Lung (tissue), 12 donors: ENCODE measurements around the gene RSPRY1. TPM values are rescaled to one million over a fixed set of nuclear protein-coding genes. Genes with fewer than 3 reads are reported as not detected.
"Not testable (repeated sequence)": the region's sequence is repeated elsewhere in the genome, so short reads cannot be mapped to it uniquely, and the experiment has no call there.

Source experiments
- ATAC-seq: fragments of 200-7000 bp; cut with Tn5 transposase; one replicate; pipeline ENCODE4 v1.9.1; 2020; ENCODE audit warnings: moderate number of reproducible peaks; ENCODE audit not compliant: insufficient read depth, low FRiP score
- DNase-seq, 3 donors: peaks; one replicate each; pipeline ENCODE4 v3.0.0-alpha.2; 2013 to 2017
- H3K27ac ChIP-seq, 2 donors: one replicate each; pipeline ENCODE4 v1.5.1; 2013; ENCODE audit warnings: mild to moderate bottlenecking in 2 of 2, moderate library complexity in 2 of 2, control low read depth in 1 of 2, inconsistent platforms in 1 of 2, low read depth in 1 of 2, low read length in 1 of 2
- H3K27me3 ChIP-seq, 3 donors: one replicate each; pipeline ENCODE4 v1.5.1; 2013; ENCODE audit warnings: low read length in 2 of 3; ENCODE audit not compliant: control insufficient read depth in 3 of 3, insufficient read depth in 3 of 3
- H3K36me3 ChIP-seq, 4 donors: one replicate each; pipeline ENCODE4 v1.5.1; 2013; ENCODE audit warnings: low read length in 4 of 4, mild to moderate bottlenecking in 1 of 4, moderate library complexity in 1 of 4; ENCODE audit not compliant: control insufficient read depth in 4 of 4, insufficient read depth in 4 of 4
- H3K4me1 ChIP-seq, 5 donors: one replicate each; pipeline ENCODE4 v1.5.1; 2013; ENCODE audit warnings: low read length in 5 of 5, mild to moderate bottlenecking in 2 of 5, moderate library complexity in 1 of 5; ENCODE audit not compliant: control insufficient read depth in 5 of 5, insufficient read depth in 5 of 5
- H3K4me3 ChIP-seq: one replicate; pipeline ENCODE4 v1.5.1; 2013; ENCODE audit warnings: mild to moderate bottlenecking, control low read depth, moderate library complexity
- H3K9ac ChIP-seq, 2 donors: one replicate each; pipeline ENCODE4 v1.5.1; 2013; ENCODE audit warnings: low read length in 2 of 2, control low read depth in 1 of 2; ENCODE audit not compliant: insufficient read depth in 1 of 2
- H3K9me3 ChIP-seq, 4 donors: one replicate each; pipeline ENCODE4 v1.5.1; 2013; ENCODE audit warnings: low read length in 3 of 4, mild to moderate bottlenecking in 1 of 4, moderate library complexity in 1 of 4; ENCODE audit not compliant: control insufficient read depth in 4 of 4, insufficient read depth in 3 of 4
- WGBS, 2 donors: extraction: QIAGEN DNeasy Blood & Tissue Kit; methylation state at CpG; one replicate each; pipeline ENCODE4 v1.1.7; 2013; 5-methylcytosine and 5-hydroxymethylcytosine counted together
- polyA plus RNA-seq, 2 donors: library from polyadenylated mRNA; stranded (reverse); fragments of 200-250 nt; gene quantifications; one replicate each; pipeline ENCODE4 v1.2.1, GENCODE V29; 2013
- total RNA-seq, 2 donors: library from RNA; depleted of rRNA in 1 of 2; stranded (reverse); fragments of >200 nt in 1 of 2; gene quantifications; one replicate each; pipeline ENCODE4 v1.2.1, GENCODE V29; 2014 to 2021
- TF ChIP-seq, protein P1 (sequence below): IDR thresholded peaks from 2 replicates; pipeline ENCODE4 v1.5.1; 2012; ENCODE audit warnings: mild to moderate bottlenecking; ENCODE audit errors: control extremely low read depth, extremely low read depth
- donor health status: control.
- donor health status: control.
- donor health status: Bipolar disorder and iron deficiency.
- donor health status: healthy.
- donor health status: DM: yes; HTN: yes; CAD: no.

The RSPRY1 gene
- total and polyA plus RNA-seq, 4 donors = 10.5 to 71.7 (median 25.2) TPM

- no peaks in the 10 kb centered on the region for H3K27me3 ChIP-seq
- peak overlapping the region in 1 of 2 donors; percentile 45 for H3K27ac ChIP-seq
- WGBS, 2 donors = 87 to 96% methylated on average over 5 of the region's 5 CpGs
- H3K36me3 ChIP-seq = no peaks in the 10 kb centered on the region
- no peaks in the 10 kb centered on the region for H3K9me3 ChIP-seq
- no peak for ATAC-seq
- no peak overlapping the region for H3K9ac ChIP-seq
- no peak for DNase-seq
- TF ChIP-seq, protein P1, sequence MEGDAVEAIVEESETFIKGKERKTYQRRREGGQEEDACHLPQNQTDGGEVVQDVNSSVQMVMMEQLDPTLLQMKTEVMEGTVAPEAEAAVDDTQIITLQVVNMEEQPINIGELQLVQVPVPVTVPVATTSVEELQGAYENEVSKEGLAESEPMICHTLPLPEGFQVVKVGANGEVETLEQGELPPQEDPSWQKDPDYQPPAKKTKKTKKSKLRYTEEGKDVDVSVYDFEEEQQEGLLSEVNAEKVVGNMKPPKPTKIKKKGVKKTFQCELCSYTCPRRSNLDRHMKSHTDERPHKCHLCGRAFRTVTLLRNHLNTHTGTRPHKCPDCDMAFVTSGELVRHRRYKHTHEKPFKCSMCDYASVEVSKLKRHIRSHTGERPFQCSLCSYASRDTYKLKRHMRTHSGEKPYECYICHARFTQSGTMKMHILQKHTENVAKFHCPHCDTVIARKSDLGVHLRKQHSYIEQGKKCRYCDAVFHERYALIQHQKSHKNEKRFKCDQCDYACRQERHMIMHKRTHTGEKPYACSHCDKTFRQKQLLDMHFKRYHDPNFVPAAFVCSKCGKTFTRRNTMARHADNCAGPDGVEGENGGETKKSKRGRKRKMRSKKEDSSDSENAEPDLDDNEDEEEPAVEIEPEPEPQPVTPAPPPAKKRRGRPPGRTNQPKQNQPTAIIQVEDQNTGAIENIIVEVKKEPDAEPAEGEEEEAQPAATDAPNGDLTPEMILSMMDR = no peak
- H3K4me3 ChIP-seq = no peak overlapping the region
- H3K4me1 ChIP-seq = peaks cover 0 to 18% (median 0%) of the 10 kb centered on the region in 5 donors
Measured at GRCh38 chr16:57271867-57272495, 85.9 kb downstream of the RSPRY1 start.

GRCh38 chr16:57273359-57273758 lies 87.2 kb downstream of the RSPRY1 start:
- Histone ChIP-seq H3K9me3 (no peaks in the 10 kb centered on the region), H3K36me3 (no peaks in the 10 kb centered on the region), H3K4me1 (peaks cover 0 to 23% (median 0%) of the 10 kb centered on the region in 5 donors), H3K4me3 (no peak overlapping the region), H3K27me3 (no peaks in the 10 kb centered on the region), H3K9ac (no peak overlapping the region), H3K27ac (no peak overlapping the region)
- ATAC-seq (no peak), DNase-seq (no peak)
- WGBS, 2 donors = 68 to 75% methylated on average over 1 of the region's 1 CpG
- TF ChIP-seq, protein P1 = no peak

DNA sequence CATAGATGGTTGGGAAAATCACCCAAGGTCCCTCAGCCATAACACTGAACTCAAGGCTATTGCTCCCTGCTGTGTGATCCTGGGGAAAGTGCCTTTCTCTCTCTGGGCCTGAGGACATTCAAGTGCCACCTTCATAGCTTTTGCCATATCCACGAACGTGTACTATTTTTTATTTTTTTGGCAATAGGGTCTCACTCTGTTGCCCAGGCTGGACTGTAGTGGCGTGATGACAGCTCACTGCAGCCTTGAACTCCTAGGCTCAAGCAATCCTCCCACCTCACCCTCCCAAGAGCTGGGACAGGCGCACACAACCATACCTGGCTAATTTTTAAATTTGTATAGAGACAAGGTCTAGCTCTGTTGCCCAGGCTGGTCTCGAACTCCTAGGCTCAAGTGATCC lies 87.7 kb downstream of the RSPRY1 start:
- Histone ChIP-seq H3K27ac (no peak overlapping the region), H3K4me1 (peaks cover 0 to 25% (median 0%) of the 10 kb centered on the region in 5 donors), H3K4me3 (no peak overlapping the region), H3K36me3 (no peaks in the 10 kb centered on the region), H3K27me3 (peaks cover 0 to 1% (median 0%) of the 10 kb centered on the region in 3 donors), H3K9ac (no peak overlapping the region), H3K9me3 (no peaks in the 10 kb centered on the region)
- WGBS, 2 donors = 94 to 97% methylated on average over 5 of the region's 5 CpGs
- no peak for ATAC-seq
- TF ChIP-seq, protein P1 = no peak
- DNase-seq = no peak

DNA sequence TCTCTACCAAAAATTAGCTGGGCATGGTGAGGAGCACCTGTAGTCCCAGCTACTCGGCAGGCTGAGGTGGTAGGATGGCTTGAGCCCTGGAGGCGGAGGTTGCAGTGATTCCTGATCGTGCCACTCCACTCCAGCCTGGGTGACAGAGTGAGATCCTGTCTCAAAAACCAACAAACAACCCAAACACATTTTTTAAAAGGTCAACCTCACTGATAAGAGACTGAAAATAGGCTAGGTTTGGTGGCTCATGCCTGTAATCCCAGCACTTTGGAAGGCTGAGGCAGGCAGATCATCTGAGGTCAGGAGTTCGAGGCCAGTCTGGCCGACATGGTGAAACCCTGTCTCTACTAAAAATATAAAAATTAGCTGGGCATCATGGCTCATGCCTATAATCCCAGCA lies 89.8 kb downstream of the RSPRY1 start:
- not testable (repeated sequence) for ATAC-seq, H3K4me3 ChIP-seq, H3K9me3 ChIP-seq, H3K36me3 ChIP-seq, H3K27me3 ChIP-seq, H3K9ac ChIP-seq, DNase-seq
- peaks cover 0 to 30% (median 0%) of the 10 kb centered on the region in 5 donors for H3K4me1 ChIP-seq
- 70 to 76% methylated on average over 5 of the region's 5 CpGs for WGBS, 2 donors
- H3K27ac ChIP-seq = peak overlapping the region in 1 of 2 donors; percentile 30
